Measurements from ENCODE around the gene PAPOLB.
A peak's percentile ranks its signal among the peaks of the same experiment; 100 is the strongest.
"Not testable (repeated sequence)": the region's sequence is repeated elsewhere in the genome, so short reads cannot be mapped to it uniquely, and the experiment has no call there.

Gene PAPOLB

GRCh38 chr7:4861673-4862072 lies at the start of gene PAPOLB:
TSS of gene PAPOLB (minus strand) at chr7:4862030. CDS start at chr7:4861810, 220 bp downstream.
- H3K9ac ChIP-seq (ENCODE audit: low read length) = no peak within 1 kb of the TSS
- H3K4me3 ChIP-seq (ENCODE audit: low read length) = peak within 1 kb of the TSS; percentile 34
- H3K4me1 ChIP-seq (ENCODE audit: control insufficient read depth, low read depth, low read length) = no peaks in the 10 kb centered on the region
- no peak within 1 kb of the TSS for H3K27ac ChIP-seq (ENCODE audit: low read length)
- H3K9me3 ChIP-seq (ENCODE audit: control insufficient read depth, low read depth, low read length) = no peaks in the 10 kb centered on the region
- H3K27me3 ChIP-seq (ENCODE audit: control insufficient read depth, insufficient read depth, low read length) = peaks cover 19% of the 10 kb centered on the region
- no peaks in the 10 kb centered on the region for H3K36me3 ChIP-seq (ENCODE audit: control insufficient read depth, low read depth, low read length)

GRCh38 chr7:4911111-4911828 lies 49.4 kb upstream of the PAPOLB start:
- H3K27me3 ChIP-seq (ENCODE audit: control insufficient read depth, insufficient read depth, low read length) = no peaks in the 10 kb centered on the region
- no peaks in the 10 kb centered on the region for H3K4me1 ChIP-seq (ENCODE audit: control insufficient read depth, low read depth, low read length)
- no peaks in the 10 kb centered on the region for H3K9me3 ChIP-seq (ENCODE audit: control insufficient read depth, low read depth, low read length)
- no peaks in the 10 kb centered on the region for H3K36me3 ChIP-seq (ENCODE audit: control insufficient read depth, low read depth, low read length)
- no peak overlapping the region for H3K9ac ChIP-seq (ENCODE audit: low read length)
- no peak overlapping the region for H3K27ac ChIP-seq (ENCODE audit: low read length)
- no peak overlapping the region for H3K4me3 ChIP-seq (ENCODE audit: low read length)

GRCh38 chr7:4906682-4907081 lies 44.9 kb upstream of the PAPOLB start:
- H3K9ac ChIP-seq (ENCODE audit: low read length) = no peak overlapping the region
- no peaks in the 10 kb centered on the region for H3K36me3 ChIP-seq (ENCODE audit: control insufficient read depth, low read depth, low read length)

GRCh38 chr7:4905171-4905570 lies 43.3 kb upstream of the PAPOLB start:
- no peaks in the 10 kb centered on the region for H3K9me3 ChIP-seq (ENCODE audit: control insufficient read depth, low read depth, low read length)
- H3K4me3 ChIP-seq (ENCODE audit: low read length) = no peak overlapping the region
- no peaks in the 10 kb centered on the region for H3K4me1 ChIP-seq (ENCODE audit: control insufficient read depth, low read depth, low read length)
- H3K9ac ChIP-seq (ENCODE audit: low read length) = no peak overlapping the region
- H3K27ac ChIP-seq (ENCODE audit: low read length) = no peak overlapping the region
- no peaks in the 10 kb centered on the region for H3K36me3 ChIP-seq (ENCODE audit: control insufficient read depth, low read depth, low read length)
- no peaks in the 10 kb centered on the region for H3K27me3 ChIP-seq (ENCODE audit: control insufficient read depth, insufficient read depth, low read length)

More at GRCh38 chr7:4906682-4907081, 44.9 kb upstream of the PAPOLB start:
- H3K27me3 ChIP-seq (ENCODE audit: control insufficient read depth, insufficient read depth, low read length) = no peaks in the 10 kb centered on the region
- no peak overlapping the region for H3K27ac ChIP-seq (ENCODE audit: low read length)
- H3K4me3 ChIP-seq (ENCODE audit: low read length) = no peak overlapping the region
- H3K9me3 ChIP-seq (ENCODE audit: control insufficient read depth, low read depth, low read length) = no peaks in the 10 kb centered on the region
- H3K4me1 ChIP-seq (ENCODE audit: control insufficient read depth, low read depth, low read length) = no peaks in the 10 kb centered on the region

- Histone ChIP-seq H3K36me3 (ENCODE audit: control insufficient read depth, low read depth, low read length) (no peaks in the 10 kb centered on the region), H3K27ac (ENCODE audit: low read length) (no peak overlapping the region), H3K9ac (ENCODE audit: low read length) (no peak overlapping the region), H3K9me3 (ENCODE audit: control insufficient read depth, low read depth, low read length) (no peaks in the 10 kb centered on the region), H3K27me3 (ENCODE audit: control insufficient read depth, insufficient read depth, low read length) (no peaks in the 10 kb centered on the region), H3K4me1 (ENCODE audit: control insufficient read depth, low read depth, low read length) (no peaks in the 10 kb centered on the region), H3K4me3 (ENCODE audit: low read length) (no peak overlapping the region)
Observed at GRCh38 chr7:4904346-4904745, 42.5 kb upstream of the PAPOLB start.

GRCh38 chr7:4895766-4896165 lies 33.9 kb upstream of the PAPOLB start:
- Histone ChIP-seq H3K4me3 (ENCODE audit: low read length) (no peak overlapping the region), H3K9me3 (ENCODE audit: control insufficient read depth, low read depth, low read length) (no peaks in the 10 kb centered on the region), H3K9ac (ENCODE audit: low read length) (no peak overlapping the region), H3K36me3 (ENCODE audit: control insufficient read depth, low read depth, low read length) (no peaks in the 10 kb centered on the region), H3K4me1 (ENCODE audit: control insufficient read depth, low read depth, low read length) (no peaks in the 10 kb centered on the region), H3K27ac (ENCODE audit: low read length) (no peak overlapping the region), H3K27me3 (ENCODE audit: control insufficient read depth, insufficient read depth, low read length) (no peaks in the 10 kb centered on the region)

- Histone ChIP-seq H3K9ac (ENCODE audit: low read length) (no peak overlapping the region), H3K4me1 (ENCODE audit: control insufficient read depth, low read depth, low read length) (no peaks in the 10 kb centered on the region), H3K9me3 (ENCODE audit: control insufficient read depth, low read depth, low read length) (no peaks in the 10 kb centered on the region), H3K27me3 (ENCODE audit: control insufficient read depth, insufficient read depth, low read length) (no peaks in the 10 kb centered on the region), H3K4me3 (ENCODE audit: low read length) (no peak overlapping the region), H3K36me3 (ENCODE audit: control insufficient read depth, low read depth, low read length) (no peaks in the 10 kb centered on the region), H3K27ac (ENCODE audit: low read length) (no peak overlapping the region)
Observed at GRCh38 chr7:4894482-4894881, 32.7 kb upstream of the PAPOLB start.

- Histone ChIP-seq H3K36me3 (ENCODE audit: control insufficient read depth, low read depth, low read length) (no peaks in the 10 kb centered on the region), H3K4me3 (ENCODE audit: low read length) (no peak overlapping the region), H3K4me1 (ENCODE audit: control insufficient read depth, low read depth, low read length) (no peaks in the 10 kb centered on the region), H3K27me3 (ENCODE audit: control insufficient read depth, insufficient read depth, low read length) (no peaks in the 10 kb centered on the region), H3K9ac (ENCODE audit: low read length) (no peak overlapping the region), H3K9me3 (ENCODE audit: control insufficient read depth, low read depth, low read length) (no peaks in the 10 kb centered on the region), H3K27ac (ENCODE audit: low read length) (no peak overlapping the region)
Observed at GRCh38 chr7:4893929-4894475, 32.2 kb upstream of the PAPOLB start.

GRCh38 chr7:4893188-4893587 lies 31.4 kb upstream of the PAPOLB start:
- not testable (repeated sequence) for H3K9me3 ChIP-seq (ENCODE audit: control insufficient read depth, low read depth, low read length); H3K4me3 ChIP-seq (ENCODE audit: low read length); H3K9ac ChIP-seq (ENCODE audit: low read length); H3K36me3 ChIP-seq (ENCODE audit: control insufficient read depth, low read depth, low read length); H3K27me3 ChIP-seq (ENCODE audit: control insufficient read depth, insufficient read depth, low read length); H3K27ac ChIP-seq (ENCODE audit: low read length); H3K4me1 ChIP-seq (ENCODE audit: control insufficient read depth, low read depth, low read length)

- H3K27me3 ChIP-seq (ENCODE audit: control insufficient read depth, insufficient read depth, low read length); H3K4me3 ChIP-seq (ENCODE audit: low read length); H3K36me3 ChIP-seq (ENCODE audit: control insufficient read depth, low read depth, low read length); H3K4me1 ChIP-seq (ENCODE audit: control insufficient read depth, low read depth, low read length); H3K9me3 ChIP-seq (ENCODE audit: control insufficient read depth, low read depth, low read length); H3K9ac ChIP-seq (ENCODE audit: low read length); H3K27ac ChIP-seq (ENCODE audit: low read length): not testable (repeated sequence)
Observed at GRCh38 chr7:4891522-4891921, 29.7 kb upstream of the PAPOLB start.

GRCh38 chr7:4889682-4890081 lies 27.9 kb upstream of the PAPOLB start:
- Histone ChIP-seq H3K27ac (ENCODE audit: low read length) (no peak overlapping the region), H3K4me3 (ENCODE audit: low read length) (no peak overlapping the region), H3K9ac (ENCODE audit: low read length) (no peak overlapping the region), H3K9me3 (ENCODE audit: control insufficient read depth, low read depth, low read length) (no peaks in the 10 kb centered on the region), H3K36me3 (ENCODE audit: control insufficient read depth, low read depth, low read length) (no peaks in the 10 kb centered on the region), H3K27me3 (ENCODE audit: control insufficient read depth, insufficient read depth, low read length) (no peaks in the 10 kb centered on the region), H3K4me1 (ENCODE audit: control insufficient read depth, low read depth, low read length) (no peaks in the 10 kb centered on the region)

GRCh38 chr7:4888161-4888560 lies 26.3 kb upstream of the PAPOLB start:
- H3K4me3 ChIP-seq (ENCODE audit: low read length) = no peak overlapping the region
- no peaks in the 10 kb centered on the region for H3K27me3 ChIP-seq (ENCODE audit: control insufficient read depth, insufficient read depth, low read length)
- H3K9ac ChIP-seq (ENCODE audit: low read length) = no peak overlapping the region
- no peaks in the 10 kb centered on the region for H3K9me3 ChIP-seq (ENCODE audit: control insufficient read depth, low read depth, low read length)
- H3K36me3 ChIP-seq (ENCODE audit: control insufficient read depth, low read depth, low read length) = no peaks in the 10 kb centered on the region
- no peak overlapping the region for H3K27ac ChIP-seq (ENCODE audit: low read length)
- no peaks in the 10 kb centered on the region for H3K4me1 ChIP-seq (ENCODE audit: control insufficient read depth, low read depth, low read length)
